Measurements from ENCODE around the gene TXNDC2. TPM values are rescaled to one million over a fixed set of nuclear protein-coding genes. Genes with fewer than 3 reads are reported as not detected.
A peak's percentile ranks its signal among the peaks of the same experiment; 100 is the strongest.

TXNDC2 gene
- total and polyA plus RNA-seq, 9 of the 15 experiments (the other 6 are each of a cell fraction or from before 2014, with no cell fraction given), result 1.2 to 4.9 (median 2.3) TPM

DNA sequence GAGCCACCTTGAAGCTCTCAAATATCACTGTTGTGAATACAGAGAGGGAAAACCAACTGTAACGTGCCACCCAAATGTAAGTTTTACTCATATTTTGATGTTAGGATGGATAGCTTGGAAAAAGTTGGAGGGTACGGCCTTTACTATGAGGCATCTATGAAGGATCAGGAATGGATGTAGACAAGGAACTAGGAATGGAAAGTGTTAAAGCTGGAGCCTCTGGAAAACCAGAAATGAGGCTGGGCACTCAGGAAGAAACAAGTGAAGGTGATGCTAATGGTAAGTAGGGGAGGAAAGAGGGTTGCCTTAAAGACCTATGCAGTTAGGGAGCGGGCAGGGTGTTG is 204 bp downstream of the TXNDC2 start (continued):
- TF ChIP-seq ZNF41 (CRISPR knock-in tag; conservative IDR thresholded peaks at IDR 0.05), result no peak
- no peak for TF ChIP-seq CAMTA2 (CRISPR knock-in tag; conservative IDR thresholded peaks at IDR 0.05)
- TF ChIP-seq, protein P1, sequence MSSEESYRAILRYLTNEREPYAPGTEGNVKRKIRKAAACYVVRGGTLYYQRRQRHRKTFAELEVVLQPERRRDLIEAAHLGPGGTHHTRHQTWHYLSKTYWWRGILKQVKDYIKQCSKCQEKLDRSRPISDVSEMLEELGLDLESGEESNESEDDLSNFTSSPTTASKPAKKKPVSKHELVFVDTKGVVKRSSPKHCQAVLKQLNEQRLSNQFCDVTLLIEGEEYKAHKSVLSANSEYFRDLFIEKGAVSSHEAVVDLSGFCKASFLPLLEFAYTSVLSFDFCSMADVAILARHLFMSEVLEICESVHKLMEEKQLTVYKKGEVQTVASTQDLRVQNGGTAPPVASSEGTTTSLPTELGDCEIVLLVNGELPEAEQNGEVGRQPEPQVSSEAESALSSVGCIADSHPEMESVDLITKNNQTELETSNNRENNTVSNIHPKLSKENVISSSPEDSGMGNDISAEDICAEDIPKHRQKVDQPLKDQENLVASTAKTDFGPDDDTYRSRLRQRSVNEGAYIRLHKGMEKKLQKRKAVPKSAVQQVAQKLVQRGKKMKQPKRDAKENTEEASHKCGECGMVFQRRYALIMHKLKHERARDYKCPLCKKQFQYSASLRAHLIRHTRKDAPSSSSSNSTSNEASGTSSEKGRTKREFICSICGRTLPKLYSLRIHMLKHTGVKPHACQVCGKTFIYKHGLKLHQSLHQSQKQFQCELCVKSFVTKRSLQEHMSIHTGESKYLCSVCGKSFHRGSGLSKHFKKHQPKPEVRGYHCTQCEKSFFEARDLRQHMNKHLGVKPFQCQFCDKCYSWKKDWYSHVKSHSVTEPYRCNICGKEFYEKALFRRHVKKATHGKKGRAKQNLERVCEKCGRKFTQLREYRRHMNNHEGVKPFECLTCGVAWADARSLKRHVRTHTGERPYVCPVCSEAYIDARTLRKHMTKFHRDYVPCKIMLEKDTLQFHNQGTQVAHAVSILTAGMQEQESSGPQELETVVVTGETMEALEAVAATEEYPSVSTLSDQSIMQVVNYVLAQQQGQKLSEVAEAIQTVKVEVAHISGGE (CRISPR knock-in tag; IDR thresholded peaks at IDR 0.05), result peak in 1 of 3 experiments; percentile 59; a peak in 1 of 6 replicates
- no peak for TF ChIP-seq PTBP1 (IDR thresholded peaks at IDR 0.05; ENCODE audit: low read depth, low read length)
- TF ChIP-seq ZBTB8A (IDR thresholded peaks at IDR 0.05; ENCODE audit: partially characterized antibody), result no peak
- peak; percentile 20 for TF ChIP-seq ASH1L (IDR thresholded peaks at IDR 0.05; ENCODE audit: borderline replicate concordance, low read depth, partially characterized antibody)
- TF ChIP-seq NFE2 (IDR thresholded peaks at IDR 0.05; ENCODE audit: low read depth), result no peak
- TF ChIP-seq PML (IDR thresholded peaks at IDR 0.05; ENCODE audit: low read length), result no peak
- no peak for TF ChIP-seq ZC3H8 (IDR thresholded peaks at IDR 0.05)
- no peak; the same call in 1 of the 2 replicates for TF ChIP-seq MAX (CRISPR knock-in tag; IDR thresholded peaks at IDR 0.05)
- TF ChIP-seq, protein P2, sequence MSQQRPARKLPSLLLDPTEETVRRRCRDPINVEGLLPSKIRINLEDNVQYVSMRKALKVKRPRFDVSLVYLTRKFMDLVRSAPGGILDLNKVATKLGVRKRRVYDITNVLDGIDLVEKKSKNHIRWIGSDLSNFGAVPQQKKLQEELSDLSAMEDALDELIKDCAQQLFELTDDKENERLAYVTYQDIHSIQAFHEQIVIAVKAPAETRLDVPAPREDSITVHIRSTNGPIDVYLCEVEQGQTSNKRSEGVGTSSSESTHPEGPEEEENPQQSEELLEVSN (IDR thresholded peaks at IDR 0.05; ENCODE audit: borderline replicate concordance in 1 of 2, extremely low read depth in 1 of 2, insufficient read depth in 1 of 2, insufficient read length in 1 of 2, low read depth in 1 of 2, low read length in 1 of 2, poor library complexity in 1 of 2, severe bottlenecking in 1 of 2), result peak in 1 of 2 experiments; percentile 3
- TF ChIP-seq TRIM24 (IDR thresholded peaks at IDR 0.05), result no peak
- no peak for TF ChIP-seq U2AF1 (optimal IDR thresholded peaks at IDR 0.05; ENCODE audit: low read depth, low read length)
- TF ChIP-seq, protein P3, sequence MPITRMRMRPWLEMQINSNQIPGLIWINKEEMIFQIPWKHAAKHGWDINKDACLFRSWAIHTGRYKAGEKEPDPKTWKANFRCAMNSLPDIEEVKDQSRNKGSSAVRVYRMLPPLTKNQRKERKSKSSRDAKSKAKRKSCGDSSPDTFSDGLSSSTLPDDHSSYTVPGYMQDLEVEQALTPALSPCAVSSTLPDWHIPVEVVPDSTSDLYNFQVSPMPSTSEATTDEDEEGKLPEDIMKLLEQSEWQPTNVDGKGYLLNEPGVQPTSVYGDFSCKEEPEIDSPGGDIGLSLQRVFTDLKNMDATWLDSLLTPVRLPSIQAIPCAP (CRISPR knock-in tag; IDR thresholded peaks at IDR 0.05; ENCODE audit: borderline replicate concordance), result no peak
- no peak for TF ChIP-seq RCOR1 (IDR thresholded peaks at IDR 0.05; ENCODE audit: borderline replicate concordance in 1 of 2, low read depth in 2 of 2, low read length in 2 of 2)
- no peak for TF ChIP-seq SMARCA5 (IDR thresholded peaks at IDR 0.05)
- no peak for TF ChIP-seq CHAMP1 (IDR thresholded peaks at IDR 0.05)
- no peak for TF ChIP-seq MITF (IDR thresholded peaks at IDR 0.05)
- no peak for TF ChIP-seq ZFP30 (CRISPR knock-in tag; IDR thresholded peaks at IDR 0.05; ENCODE audit: borderline replicate concordance)

Measured in K562 (cell line).